KMS-11 (cell line): ENCODE measurements around the gene GBGT1.

Source experiments
- H2AFZ ChIP-seq: fragments of 200-600 bp; sonication (generic); 2 replicates; pipeline ENCODE4 v1.6.1; 2016; ENCODE audit warnings: antibody characterized with exemption, mixed run types, low read depth
- H3K27ac ChIP-seq: fragments of 200-600 bp; sonication (generic); 2 replicates; pipeline ENCODE4 v1.6.1; 2016; ENCODE audit warnings: mild to moderate bottlenecking, mixed run types
- H3K27me3 ChIP-seq: fragments of 200-600 bp; sonication (generic); 2 replicates; pipeline ENCODE4 v1.6.1; 2017; ENCODE audit warnings: mild to moderate bottlenecking, low read depth, mixed run types, moderate library complexity; ENCODE audit not compliant: insufficient read depth
- H3K36me3 ChIP-seq: fragments of 200-600 bp; sonication (generic); 2 replicates; pipeline ENCODE4 v1.6.1; 2017; ENCODE audit warnings: mild to moderate bottlenecking, mixed run types; ENCODE audit not compliant: insufficient read depth
- H3K4me1 ChIP-seq: fragments of 200-600 bp; sonication (generic); 2 replicates; pipeline ENCODE4 v1.6.1; 2016; ENCODE audit warnings: mild to moderate bottlenecking, low read depth, mixed run types; ENCODE audit not compliant: poor library complexity, severe bottlenecking
- H3K4me2 ChIP-seq: fragments of 200-600 bp; sonication (generic); 2 replicates; pipeline ENCODE4 v1.7.0; 2016; ENCODE audit warnings: mild to moderate bottlenecking, mixed run types
- H3K4me3 ChIP-seq: fragments of 200-600 bp; sonication (generic); IDR thresholded peaks from 2 replicates; pipeline ENCODE4 v1.6.1; 2017; ENCODE audit warnings: low read depth, low read length, mixed read lengths; ENCODE audit not compliant: insufficient read depth
- H3K79me2 ChIP-seq: fragments of 200-600 bp; sonication (generic); 2 replicates; pipeline ENCODE4 v1.6.1; 2016; ENCODE audit warnings: low read depth, mixed run types; ENCODE audit not compliant: insufficient read depth
- H3K9ac ChIP-seq: fragments of 200-600 bp; sonication (generic); 2 replicates; pipeline ENCODE4 v1.6.1; 2016; ENCODE audit warnings: mild to moderate bottlenecking, mixed run types
- H4K20me1 ChIP-seq: fragments of 200-600 bp; sonication (generic); 2 replicates; pipeline ENCODE4 v1.6.1; 2016; ENCODE audit warnings: mild to moderate bottlenecking, mixed run types; ENCODE audit not compliant: insufficient read depth
- TF ChIP-seq, protein P1 (sequence below): fragments of 200-600 bp; sonication (generic); conservative IDR thresholded peaks from 2 replicates; pipeline ENCODE4 v1.6.1; 2017; ENCODE audit warnings: low read depth, mild to moderate bottlenecking, antibody characterized with exemption, low read length, moderate library complexity, mixed read lengths

The GBGT1 gene

DNA sequence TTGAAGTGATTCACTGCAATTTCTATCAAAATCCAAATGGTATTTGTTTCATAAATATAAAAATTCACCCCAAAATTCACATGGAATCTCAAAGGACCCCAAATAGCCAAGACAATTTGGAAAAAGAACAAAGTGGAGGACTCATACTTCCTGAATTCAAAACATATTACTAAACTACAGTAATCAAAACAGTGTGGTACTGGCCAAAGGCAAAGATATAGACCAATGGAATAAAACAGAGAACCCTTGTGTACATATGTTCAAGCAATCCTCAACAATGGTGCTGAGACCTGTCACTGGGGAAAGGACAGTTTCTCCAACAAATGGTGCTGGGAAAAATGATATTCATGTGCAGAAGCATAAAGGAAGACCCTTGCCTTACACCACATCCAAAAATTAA, 31.3 kb upstream of the GBGT1 start:
- no peak overlapping the region for H3K4me3 ChIP-seq
- H2AFZ ChIP-seq, result no peak overlapping the region
- peaks cover 61% of the 10 kb centered on the region for H3K27me3 ChIP-seq
- H4K20me1 ChIP-seq, result no peaks in the 10 kb centered on the region
- H3K4me1 ChIP-seq, result no peaks in the 10 kb centered on the region
- no peaks in the 10 kb centered on the region for H3K36me3 ChIP-seq
- H3K4me2 ChIP-seq, result no peak overlapping the region
- TF ChIP-seq, protein P1, sequence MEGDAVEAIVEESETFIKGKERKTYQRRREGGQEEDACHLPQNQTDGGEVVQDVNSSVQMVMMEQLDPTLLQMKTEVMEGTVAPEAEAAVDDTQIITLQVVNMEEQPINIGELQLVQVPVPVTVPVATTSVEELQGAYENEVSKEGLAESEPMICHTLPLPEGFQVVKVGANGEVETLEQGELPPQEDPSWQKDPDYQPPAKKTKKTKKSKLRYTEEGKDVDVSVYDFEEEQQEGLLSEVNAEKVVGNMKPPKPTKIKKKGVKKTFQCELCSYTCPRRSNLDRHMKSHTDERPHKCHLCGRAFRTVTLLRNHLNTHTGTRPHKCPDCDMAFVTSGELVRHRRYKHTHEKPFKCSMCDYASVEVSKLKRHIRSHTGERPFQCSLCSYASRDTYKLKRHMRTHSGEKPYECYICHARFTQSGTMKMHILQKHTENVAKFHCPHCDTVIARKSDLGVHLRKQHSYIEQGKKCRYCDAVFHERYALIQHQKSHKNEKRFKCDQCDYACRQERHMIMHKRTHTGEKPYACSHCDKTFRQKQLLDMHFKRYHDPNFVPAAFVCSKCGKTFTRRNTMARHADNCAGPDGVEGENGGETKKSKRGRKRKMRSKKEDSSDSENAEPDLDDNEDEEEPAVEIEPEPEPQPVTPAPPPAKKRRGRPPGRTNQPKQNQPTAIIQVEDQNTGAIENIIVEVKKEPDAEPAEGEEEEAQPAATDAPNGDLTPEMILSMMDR, result no peak
- H3K79me2 ChIP-seq, result no peaks in the 10 kb centered on the region
- H3K9ac ChIP-seq, result no peak overlapping the region
- no peak overlapping the region for H3K27ac ChIP-seq

- Histone ChIP-seq H2AFZ (no peak overlapping the region), H3K9ac (no peak overlapping the region), H3K4me2 (no peak overlapping the region), H3K4me1 (no peaks in the 10 kb centered on the region), H3K36me3 (no peaks in the 10 kb centered on the region), H3K4me3 (no peak overlapping the region), H3K79me2 (no peaks in the 10 kb centered on the region), H3K27me3 (peaks cover 65% of the 10 kb centered on the region), H3K27ac (no peak overlapping the region), H4K20me1 (no peaks in the 10 kb centered on the region)
- TF ChIP-seq, protein P1, result no peak
Measured at GRCh38 chr9:133194597-133194996, 30.9 kb upstream of the GBGT1 start.

DNA sequence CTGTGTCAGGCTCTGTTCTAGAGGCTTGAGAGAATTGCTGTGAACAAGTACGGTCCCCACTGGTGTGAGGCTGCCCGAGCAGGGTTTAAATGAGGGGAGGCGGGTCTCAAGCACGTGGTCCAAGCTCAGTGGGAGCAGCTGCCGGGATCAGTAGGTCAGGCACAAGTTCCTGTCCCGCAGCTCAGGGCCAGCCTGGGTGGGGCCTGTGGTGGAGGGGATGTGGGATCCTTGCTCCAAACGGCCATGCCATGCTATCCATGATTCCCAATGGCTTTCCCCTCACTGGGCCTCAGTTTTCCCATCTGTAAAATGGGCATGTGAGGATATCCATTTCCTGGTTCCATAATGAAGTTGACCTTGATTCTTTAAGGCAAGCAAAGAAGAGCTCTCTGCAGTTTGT, 28.3 kb upstream of the GBGT1 start:
- Histone ChIP-seq H3K27ac (no peak overlapping the region), H3K4me3 (no peak overlapping the region), H3K4me1 (no peaks in the 10 kb centered on the region), H3K36me3 (no peaks in the 10 kb centered on the region), H3K27me3 (peaks cover 75% of the 10 kb centered on the region), H3K79me2 (no peaks in the 10 kb centered on the region), H3K9ac (no peak overlapping the region), H3K4me2 (no peak overlapping the region), H2AFZ (no peak overlapping the region), H4K20me1 (no peaks in the 10 kb centered on the region)
- TF ChIP-seq, protein P1, result no peak

DNA sequence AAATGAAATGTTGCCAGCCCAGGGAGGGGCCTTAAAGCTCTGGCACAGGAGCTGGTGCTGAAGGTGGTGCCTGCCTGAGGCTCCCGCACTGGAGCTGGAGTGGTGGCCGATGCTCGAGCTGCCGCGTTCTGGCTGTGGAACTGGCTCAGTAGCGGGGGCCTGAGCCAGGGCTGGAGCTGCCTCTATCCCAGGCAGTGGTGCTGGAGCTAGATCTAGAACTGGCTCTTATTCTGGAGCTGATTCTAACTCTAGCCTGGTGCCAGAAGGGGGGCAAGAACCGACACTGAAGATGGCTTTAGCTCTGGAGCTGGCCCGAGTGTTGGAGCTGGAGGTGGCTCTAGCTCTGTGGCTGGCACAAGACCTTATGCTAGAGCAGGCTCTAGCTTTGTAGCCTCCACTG, 26.1 kb upstream of the GBGT1 start:
- TF ChIP-seq, protein P1, result no peak
- no peak overlapping the region for H2AFZ ChIP-seq
- no peak overlapping the region for H3K27ac ChIP-seq
- H4K20me1 ChIP-seq, result no peaks in the 10 kb centered on the region
- no peaks in the 10 kb centered on the region for H3K4me1 ChIP-seq
- H3K36me3 ChIP-seq, result no peaks in the 10 kb centered on the region
- H3K4me2 ChIP-seq, result no peak overlapping the region
- peaks cover 62% of the 10 kb centered on the region for H3K27me3 ChIP-seq
- no peak overlapping the region for H3K4me3 ChIP-seq
- no peak overlapping the region for H3K9ac ChIP-seq
- no peaks in the 10 kb centered on the region for H3K79me2 ChIP-seq

GRCh38 chr9:133188843-133189180, 25.1 kb upstream of the GBGT1 start:
- Histone ChIP-seq H3K4me2 (no peak overlapping the region), H3K4me3 (no peak overlapping the region), H4K20me1 (no peaks in the 10 kb centered on the region), H3K9ac (no peak overlapping the region), H3K4me1 (no peaks in the 10 kb centered on the region), H3K27ac (no peak overlapping the region), H3K36me3 (no peaks in the 10 kb centered on the region), H3K27me3 (peaks cover 62% of the 10 kb centered on the region), H3K79me2 (no peaks in the 10 kb centered on the region), H2AFZ (no peak overlapping the region)
- TF ChIP-seq, protein P1, result no peak
